Mammary microvascular endothelial cell (primary cell): ENCODE results near the gene LTA. TPM values are rescaled to one million over a fixed set of nuclear protein-coding genes. Genes with fewer than 3 reads are reported as not detected.

Experiments
- total RNA-seq: library from RNA; depleted of rRNA; stranded (reverse); fragments of >200 nt; gene quantifications from 2 replicates; pipeline ENCODE4 v1.2.3, GENCODE V29; 2015

The LTA gene, protein sequence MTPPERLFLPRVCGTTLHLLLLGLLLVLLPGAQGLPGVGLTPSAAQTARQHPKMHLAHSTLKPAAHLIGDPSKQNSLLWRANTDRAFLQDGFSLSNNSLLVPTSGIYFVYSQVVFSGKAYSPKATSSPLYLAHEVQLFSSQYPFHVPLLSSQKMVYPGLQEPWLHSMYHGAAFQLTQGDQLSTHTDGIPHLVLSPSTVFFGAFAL
- total RNA-seq, result 0.13 TPM in 1 of 2 replicates, not detected in the other

GRCh38 chr6:31572041-31572911, at the start of gene LTA:
Gene LTA, plus strand, starts transcription at chr6:31572289. Its CDS starts 454 bp downstream, at chr6:31572743.

GRCh38 chr6:31528821-31529328, 43.2 kb upstream of the LTA start, which contains the start of gene MCCD1:
Gene MCCD1, plus strand, starts transcription at chr6:31528962. Its CDS starts 53 bp downstream, at chr6:31529015.

GRCh38 chr6:31541658-31542521, 30.2 kb upstream of the LTA start, which contains the start of gene DDX39B:
Gene DDX39B, minus strand, starts transcription at chr6:31542003. Its CDS starts 1,471 bp downstream, at chr6:31540532.

DNA sequence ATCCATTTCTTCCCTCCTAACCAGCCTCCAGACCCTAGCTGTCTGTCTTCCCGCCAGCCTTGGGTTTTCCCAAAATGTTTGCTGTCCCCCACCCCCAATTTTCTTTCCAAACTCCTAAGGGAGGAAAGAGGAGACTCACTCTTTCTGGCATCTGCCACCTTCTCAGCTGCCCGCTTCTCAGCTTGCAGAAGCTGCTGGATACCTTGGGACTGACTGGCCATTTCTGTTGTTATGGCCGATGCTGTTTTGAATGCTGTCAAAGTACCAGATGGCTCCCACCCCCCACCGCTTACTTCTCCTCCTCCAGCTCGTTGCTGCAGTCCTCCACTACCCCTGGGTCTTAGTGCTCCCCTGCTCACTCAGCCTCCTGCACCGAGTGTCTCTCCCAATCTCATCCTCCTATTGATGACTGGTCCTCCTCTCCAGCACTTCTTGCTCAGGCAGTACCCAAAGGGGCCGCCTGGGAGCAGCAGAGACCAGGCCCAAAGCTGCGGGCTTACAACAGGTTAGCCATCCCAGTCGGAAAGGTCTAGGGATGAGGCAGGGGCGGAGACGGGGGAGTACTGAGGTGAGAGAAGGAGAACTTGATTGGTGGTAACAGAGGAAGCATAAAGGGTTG, 25.6 kb upstream of the LTA start, which contains the start of gene ATP6V1G2:
TSS of gene ATP6V1G2 (minus strand) at position 270 of the 619 bp plus-strand sequence. CDS start at position 221, 49 bp downstream.

DNA sequence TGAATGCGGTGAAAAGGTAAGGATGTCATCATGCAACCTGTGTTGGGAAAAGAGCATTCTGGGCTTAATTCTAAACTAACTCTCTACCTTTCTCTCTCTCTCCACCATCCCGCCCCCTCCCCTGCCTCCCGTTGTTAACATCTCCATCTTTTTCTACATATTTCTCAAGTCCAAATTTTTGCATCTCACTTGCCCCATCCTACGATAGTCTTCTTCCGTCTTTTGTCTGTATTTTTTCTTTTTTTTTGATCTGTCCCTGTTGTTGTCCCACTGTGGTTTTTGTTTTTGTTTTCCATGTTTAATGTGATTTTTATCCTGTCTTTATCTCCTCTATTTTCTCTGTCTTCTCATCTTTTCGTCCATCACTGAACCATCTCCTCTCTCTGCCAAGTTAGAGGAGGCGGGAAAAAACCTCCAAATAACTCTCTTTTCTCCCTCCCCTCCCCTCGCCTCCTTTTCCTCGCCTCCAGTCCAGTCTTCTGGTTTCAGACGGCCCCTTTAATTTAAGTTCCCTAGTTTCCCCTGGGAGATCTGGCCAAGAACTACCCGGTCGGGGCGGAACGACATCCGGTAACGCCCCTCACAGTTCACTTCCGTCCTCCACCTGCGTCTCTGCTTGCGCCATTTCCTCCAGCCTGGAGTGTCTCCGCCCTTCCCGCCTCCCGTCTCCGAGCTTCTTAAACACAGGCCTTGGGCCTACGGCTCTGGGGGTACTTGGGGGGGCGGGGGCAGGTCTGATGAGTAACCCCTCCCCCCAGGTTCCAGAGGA, 24.9 kb upstream of the LTA start, which contains the start of gene NFKBIL1:
TSS of gene NFKBIL1 (plus strand) at position 651 of the 769 bp plus-strand sequence. CDS start at position 738, 87 bp downstream.

DNA sequence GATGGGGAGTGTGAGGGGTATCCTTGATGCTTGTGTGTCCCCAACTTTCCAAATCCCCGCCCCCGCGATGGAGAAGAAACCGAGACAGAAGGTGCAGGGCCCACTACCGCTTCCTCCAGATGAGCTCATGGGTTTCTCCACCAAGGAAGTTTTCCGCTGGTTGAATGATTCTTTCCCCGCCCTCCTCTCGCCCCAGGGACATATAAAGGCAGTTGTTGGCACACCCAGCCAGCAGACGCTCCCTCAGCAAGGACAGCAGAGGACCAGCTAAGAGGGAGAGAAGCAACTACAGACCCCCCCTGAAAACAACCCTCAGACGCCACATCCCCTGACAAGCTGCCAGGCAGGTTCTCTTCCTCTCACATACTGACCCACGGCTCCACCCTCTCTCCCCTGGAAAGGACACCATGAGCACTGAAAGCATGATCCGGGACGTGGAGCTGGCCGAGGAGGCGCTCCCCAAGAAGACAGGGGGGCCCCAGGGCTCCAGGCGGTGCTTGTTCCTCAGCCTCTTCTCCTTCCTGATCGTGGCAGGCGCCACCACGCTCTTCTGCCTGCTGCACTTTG, 3.3 kb downstream of the LTA start, which contains the start of gene TNF:
TSS of gene TNF (plus strand) at position 231 of the 567 bp plus-strand sequence. CDS start at position 408, 177 bp downstream.

DNA sequence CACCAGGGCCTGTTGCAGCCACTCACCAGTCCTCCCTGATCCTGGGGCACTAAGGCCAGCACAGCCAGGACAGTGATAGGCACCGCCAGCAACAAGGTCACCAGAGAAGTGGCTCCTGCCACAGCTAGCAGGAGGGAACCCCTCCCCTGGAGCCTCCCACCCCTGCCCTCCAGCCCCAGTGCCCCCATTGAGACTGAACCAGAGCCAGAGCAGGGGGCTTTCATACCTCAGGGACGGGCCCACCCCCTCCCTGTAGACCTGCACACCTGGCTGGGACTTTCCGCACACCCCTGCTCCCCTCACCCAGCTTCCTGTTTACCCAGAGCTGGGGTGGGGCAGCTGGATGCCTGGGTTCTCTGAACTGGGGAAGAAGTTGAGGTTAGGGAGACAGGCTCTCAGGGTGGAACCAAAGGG, 10.1 kb downstream of the LTA start, which contains the start of gene LTB:
TSS of gene LTB (minus strand) at position 195 of the 414 bp plus-strand sequence. CDS start at position 188, 7 bp downstream.

GRCh38 chr6:31586008-31586407, 13.9 kb downstream of the LTA start, which contains the start of gene LST1:
Gene LST1, plus strand, starts transcription at chr6:31586277. Its CDS starts 1,023 bp downstream, at chr6:31587300.

GRCh38 chr6:31614684-31615578, 42.8 kb downstream of the LTA start, which contains the start of gene AIF1:
Gene AIF1, plus strand, starts transcription at chr6:31615234. Its CDS starts 96 bp downstream, at chr6:31615330.

DNA sequence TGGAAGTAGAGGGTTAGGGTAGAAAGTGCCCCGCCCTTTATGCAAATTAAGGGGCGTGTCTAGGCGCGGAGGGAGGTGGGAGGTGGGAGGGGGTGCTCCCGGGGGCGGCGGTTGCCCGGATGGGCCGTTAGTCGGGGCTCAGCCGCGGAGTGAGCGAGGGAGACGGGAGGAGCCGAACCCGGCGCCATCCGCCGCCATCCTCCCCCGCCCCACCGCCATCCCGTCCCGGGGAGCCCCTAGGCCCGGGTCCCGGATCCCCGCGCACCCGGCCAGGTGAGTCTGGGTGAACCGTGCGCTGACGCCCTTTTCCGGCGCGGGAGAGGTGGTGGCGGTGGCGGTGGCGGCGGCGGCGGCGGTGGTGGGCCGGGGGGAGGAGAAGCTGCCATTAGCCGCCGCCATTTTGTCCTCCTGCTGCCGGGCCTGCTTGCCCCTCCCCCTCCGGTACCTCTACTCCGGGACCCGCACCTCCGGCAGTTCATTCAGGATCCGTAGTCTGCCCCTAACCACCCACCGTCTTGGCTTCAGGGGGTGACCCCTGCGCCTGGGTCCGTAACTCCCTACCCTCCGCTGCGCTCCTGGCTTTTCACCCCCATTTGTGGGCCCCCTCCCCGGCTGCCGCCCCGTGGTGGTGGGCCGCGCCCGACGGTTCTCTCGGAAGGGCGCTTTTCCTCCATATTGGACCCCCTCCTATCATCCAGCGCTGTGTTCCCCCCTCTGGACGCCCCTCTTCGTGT, 48.7 kb downstream of the LTA start, which contains the start of gene PRRC2A:
TSS of gene PRRC2A (plus strand) at position 130 of the 734 bp plus-strand sequence. CDS start 2,075 bp downstream, outside the sequence.

Other genes with a start within 250 kb of the LTA start
- 1,271 and 2,245 TPM in 2 replicates for gene HLA-B, start 215.1 kb upstream of the LTA start, total RNA-seq
- gene MICA, start 168.7 kb upstream of the LTA start, total RNA-seq, result 4.7 and 5.2 TPM in 2 replicates
- 19.6 and 21.7 TPM in 2 replicates for gene MICB, start 74.1 kb upstream of the LTA start, total RNA-seq
- not detected in 2 replicates for gene MCCD1, start 43.3 kb upstream of the LTA start, total RNA-seq
- 338 and 363 TPM in 2 replicates for gene DDX39B, start 30.3 kb upstream of the LTA start, total RNA-seq
- gene ATP6V1G2, start 25.7 kb upstream of the LTA start, total RNA-seq, result 0.07 and 0.39 TPM in 2 replicates
- gene NFKBIL1, start 24.7 kb upstream of the LTA start, total RNA-seq, result 12.9 and 16.2 TPM in 2 replicates
- 0.20 TPM in 1 of 2 replicates, not detected in the other for gene TNF, start 3.3 kb downstream of the LTA start, total RNA-seq
- 2.2 and 7.0 TPM in 2 replicates for gene LTB, start 10.1 kb downstream of the LTA start, total RNA-seq
- gene LST1, start 14.0 kb downstream of the LTA start, total RNA-seq, result 0.20 and 0.98 TPM in 2 replicates
- not detected in 2 replicates for gene NCR3, start 20.7 kb downstream of the LTA start, total RNA-seq
- gene AIF1, start 42.9 kb downstream of the LTA start, total RNA-seq, result not detected in 2 replicates
- 90.2 and 95.7 TPM in 2 replicates for gene PRRC2A, start 48.4 kb downstream of the LTA start, total RNA-seq
- 273 and 296 TPM in 2 replicates for gene BAG6, start 80.4 kb downstream of the LTA start, total RNA-seq
- gene APOM, start 83.6 kb downstream of the LTA start, total RNA-seq, result 1.2 and 1.4 TPM in 2 replicates
- gene C6orf47, start 88.5 kb downstream of the LTA start, total RNA-seq, result 14.2 and 15.2 TPM in 2 replicates
- gene GPANK1, start 92.7 kb downstream of the LTA start, total RNA-seq, result 11.7 and 17.9 TPM in 2 replicates
- 279 and 308 TPM in 2 replicates for gene CSNK2B, start 93.8 kb downstream of the LTA start, total RNA-seq
- gene LY6G5B, start 97.7 kb downstream of the LTA start, total RNA-seq, result 0.93 and 3.1 TPM in 2 replicates
- 2.5 and 3.3 TPM in 2 replicates for gene LY6G5C, start 108.8 kb downstream of the LTA start, total RNA-seq
- gene ABHD16A, start 131.0 kb downstream of the LTA start, total RNA-seq, result 36.2 and 38.2 TPM in 2 replicates
- not detected in 2 replicates for gene LY6G6F, start 134.6 kb downstream of the LTA start, total RNA-seq
- gene LY6G6D, start 143.1 kb downstream of the LTA start, total RNA-seq, result not detected in 2 replicates
- not detected in 2 replicates for gene LY6G6C, start 149.5 kb downstream of the LTA start, total RNA-seq
- gene MPIG6B, start 151.1 kb downstream of the LTA start, total RNA-seq, result not detected in 2 replicates
- gene DDAH2, start 157.0 kb downstream of the LTA start, total RNA-seq, result 90.3 and 106 TPM in 2 replicates
- 1,055 and 1,092 TPM in 2 replicates for gene CLIC1, start 164.2 kb downstream of the LTA start, total RNA-seq
- gene MSH5, start 167.7 kb downstream of the LTA start, total RNA-seq, result 8.3 and 14.5 TPM in 2 replicates
- 0.67 and 1.7 TPM in 2 replicates for gene SAPCD1, start 190.4 kb downstream of the LTA start, total RNA-seq
- 0.49 and 1.6 TPM in 2 replicates for gene VWA7, start 205.0 kb downstream of the LTA start, total RNA-seq
- 102 and 107 TPM in 2 replicates for gene VARS1, start 223.5 kb downstream of the LTA start, total RNA-seq
- 117 and 140 TPM in 2 replicates for gene LSM2, start 234.7 kb downstream of the LTA start, total RNA-seq
- gene HSPA1L, start 243.0 kb downstream of the LTA start, total RNA-seq, result 0.33 and 0.39 TPM in 2 replicates
- gene HSPA1A, start 243.3 kb downstream of the LTA start, total RNA-seq, result 158 and 167 TPM in 2 replicates